ENCODE measurements around the gene EIF2AK3. TPM values are rescaled to one million over a fixed set of nuclear protein-coding genes. Genes with fewer than 3 reads are reported as not detected.
A peak's percentile ranks its signal among the peaks of the same experiment; 100 is the strongest.

EIF2AK3 gene
- total and polyA plus RNA-seq, 2 of the 13 experiments (the other 11 are each of a cell fraction or from before 2014, with no cell fraction given): 10.3 to 30.6 TPM

DNA sequence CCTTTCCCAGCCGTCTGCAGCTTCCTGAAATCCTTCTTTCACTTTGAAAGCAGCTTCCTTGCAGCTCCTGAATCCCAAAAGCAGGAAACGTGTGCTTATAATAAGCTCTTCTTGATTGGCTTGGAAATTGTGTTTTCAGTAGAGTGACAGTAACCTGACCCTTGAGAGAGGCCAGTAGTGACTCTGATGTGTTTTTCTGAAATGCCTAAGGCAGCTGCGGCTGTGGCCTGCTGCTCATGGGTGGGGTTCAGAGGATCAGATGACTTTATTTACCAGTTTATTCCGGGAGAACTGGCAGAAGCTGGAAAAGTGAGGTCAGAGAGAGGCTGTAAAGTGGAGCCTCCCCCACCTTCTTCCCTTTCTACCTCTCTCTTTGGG, 32.3 kb upstream of the EIF2AK3 start (continued):
- TF ChIP-seq ZNF138 (CRISPR knock-in tag; IDR thresholded peaks at IDR 0.05; ENCODE audit: low read depth): no peak
- TF ChIP-seq SMC3 (IDR thresholded peaks at IDR 0.05; ENCODE audit: low read length): no peak
- no peak for TF ChIP-seq YY1 (IDR thresholded peaks at IDR 0.05; ENCODE audit: insufficient read depth, insufficient replicate concordance, low read depth, low read length)
- no peak for TF ChIP-seq SMAD9 (CRISPR knock-in tag; IDR thresholded peaks at IDR 0.05)
- TF ChIP-seq HNF4A (CRISPR knock-in tag; IDR thresholded peaks at IDR 0.05): no peak
- TF ChIP-seq, protein P1, sequence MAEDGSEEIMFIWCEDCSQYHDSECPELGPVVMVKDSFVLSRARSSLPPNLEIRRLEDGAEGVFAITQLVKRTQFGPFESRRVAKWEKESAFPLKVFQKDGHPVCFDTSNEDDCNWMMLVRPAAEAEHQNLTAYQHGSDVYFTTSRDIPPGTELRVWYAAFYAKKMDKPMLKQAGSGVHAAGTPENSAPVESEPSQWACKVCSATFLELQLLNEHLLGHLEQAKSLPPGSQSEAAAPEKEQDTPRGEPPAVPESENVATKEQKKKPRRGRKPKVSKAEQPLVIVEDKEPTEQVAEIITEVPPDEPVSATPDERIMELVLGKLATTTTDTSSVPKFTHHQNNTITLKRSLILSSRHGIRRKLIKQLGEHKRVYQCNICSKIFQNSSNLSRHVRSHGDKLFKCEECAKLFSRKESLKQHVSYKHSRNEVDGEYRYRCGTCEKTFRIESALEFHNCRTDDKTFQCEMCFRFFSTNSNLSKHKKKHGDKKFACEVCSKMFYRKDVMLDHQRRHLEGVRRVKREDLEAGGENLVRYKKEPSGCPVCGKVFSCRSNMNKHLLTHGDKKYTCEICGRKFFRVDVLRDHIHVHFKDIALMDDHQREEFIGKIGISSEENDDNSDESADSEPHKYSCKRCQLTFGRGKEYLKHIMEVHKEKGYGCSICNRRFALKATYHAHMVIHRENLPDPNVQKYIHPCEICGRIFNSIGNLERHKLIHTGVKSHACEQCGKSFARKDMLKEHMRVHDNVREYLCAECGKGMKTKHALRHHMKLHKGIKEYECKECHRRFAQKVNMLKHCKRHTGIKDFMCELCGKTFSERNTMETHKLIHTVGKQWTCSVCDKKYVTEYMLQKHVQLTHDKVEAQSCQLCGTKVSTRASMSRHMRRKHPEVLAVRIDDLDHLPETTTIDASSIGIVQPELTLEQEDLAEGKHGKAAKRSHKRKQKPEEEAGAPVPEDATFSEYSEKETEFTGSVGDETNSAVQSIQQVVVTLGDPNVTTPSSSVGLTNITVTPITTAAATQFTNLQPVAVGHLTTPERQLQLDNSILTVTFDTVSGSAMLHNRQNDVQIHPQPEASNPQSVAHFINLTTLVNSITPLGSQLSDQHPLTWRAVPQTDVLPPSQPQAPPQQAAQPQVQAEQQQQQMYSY (CRISPR knock-in tag; IDR thresholded peaks at IDR 0.05): no peak
- TF ChIP-seq, protein P2, sequence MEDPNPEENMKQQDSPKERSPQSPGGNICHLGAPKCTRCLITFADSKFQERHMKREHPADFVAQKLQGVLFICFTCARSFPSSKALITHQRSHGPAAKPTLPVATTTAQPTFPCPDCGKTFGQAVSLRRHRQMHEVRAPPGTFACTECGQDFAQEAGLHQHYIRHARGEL (CRISPR knock-in tag; IDR thresholded peaks at IDR 0.05): no peak
- TF ChIP-seq SIX1 (CRISPR knock-in tag; IDR thresholded peaks at IDR 0.05; ENCODE audit: borderline replicate concordance): peak; percentile 39; the same call in 1 of the 2 replicates
- TF ChIP-seq, protein P3, sequence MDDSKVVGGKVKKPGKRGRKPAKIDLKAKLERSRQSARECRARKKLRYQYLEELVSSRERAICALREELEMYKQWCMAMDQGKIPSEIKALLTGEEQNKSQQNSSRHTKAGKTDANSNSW (CRISPR knock-in tag; IDR thresholded peaks at IDR 0.05; ENCODE audit: borderline replicate concordance): no peak
- no peak for TF ChIP-seq DPF2 (CRISPR knock-in tag; IDR thresholded peaks at IDR 0.05; ENCODE audit: borderline replicate concordance, low read depth)
- TF ChIP-seq ZNF768 (CRISPR knock-in tag; IDR thresholded peaks at IDR 0.05): no peak
- TF ChIP-seq ZSCAN12 (CRISPR knock-in tag; IDR thresholded peaks at IDR 0.05): no peak
- TF ChIP-seq SNRNP70 (IDR thresholded peaks at IDR 0.05; ENCODE audit: low read depth, low read length): no peak
- TF ChIP-seq MEF2D (CRISPR knock-in tag; IDR thresholded peaks at IDR 0.05): no peak; the same call in 1 of the 2 replicates
- no peak for TF ChIP-seq GATAD1 (CRISPR knock-in tag; IDR thresholded peaks at IDR 0.05)
- TF ChIP-seq ZBTB3 (CRISPR knock-in tag; IDR thresholded peaks at IDR 0.05; ENCODE audit: borderline replicate concordance, low read depth): no peak
- TF ChIP-seq, protein P4, sequence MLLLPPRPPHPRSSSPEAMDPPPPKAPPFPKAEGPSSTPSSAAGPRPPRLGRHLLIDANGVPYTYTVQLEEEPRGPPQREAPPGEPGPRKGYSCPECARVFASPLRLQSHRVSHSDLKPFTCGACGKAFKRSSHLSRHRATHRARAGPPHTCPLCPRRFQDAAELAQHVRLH (CRISPR knock-in tag; IDR thresholded peaks at IDR 0.05; ENCODE audit: borderline replicate concordance, low read depth): no peak
- TF ChIP-seq, protein P5, sequence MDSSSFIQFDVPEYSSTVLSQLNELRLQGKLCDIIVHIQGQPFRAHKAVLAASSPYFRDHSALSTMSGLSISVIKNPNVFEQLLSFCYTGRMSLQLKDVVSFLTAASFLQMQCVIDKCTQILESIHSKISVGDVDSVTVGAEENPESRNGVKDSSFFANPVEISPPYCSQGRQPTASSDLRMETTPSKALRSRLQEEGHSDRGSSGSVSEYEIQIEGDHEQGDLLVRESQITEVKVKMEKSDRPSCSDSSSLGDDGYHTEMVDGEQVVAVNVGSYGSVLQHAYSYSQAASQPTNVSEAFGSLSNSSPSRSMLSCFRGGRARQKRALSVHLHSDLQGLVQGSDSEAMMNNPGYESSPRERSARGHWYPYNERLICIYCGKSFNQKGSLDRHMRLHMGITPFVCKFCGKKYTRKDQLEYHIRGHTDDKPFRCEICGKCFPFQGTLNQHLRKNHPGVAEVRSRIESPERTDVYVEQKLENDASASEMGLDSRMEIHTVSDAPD (CRISPR knock-in tag; IDR thresholded peaks at IDR 0.05): no peak
- TF ChIP-seq, protein P6, sequence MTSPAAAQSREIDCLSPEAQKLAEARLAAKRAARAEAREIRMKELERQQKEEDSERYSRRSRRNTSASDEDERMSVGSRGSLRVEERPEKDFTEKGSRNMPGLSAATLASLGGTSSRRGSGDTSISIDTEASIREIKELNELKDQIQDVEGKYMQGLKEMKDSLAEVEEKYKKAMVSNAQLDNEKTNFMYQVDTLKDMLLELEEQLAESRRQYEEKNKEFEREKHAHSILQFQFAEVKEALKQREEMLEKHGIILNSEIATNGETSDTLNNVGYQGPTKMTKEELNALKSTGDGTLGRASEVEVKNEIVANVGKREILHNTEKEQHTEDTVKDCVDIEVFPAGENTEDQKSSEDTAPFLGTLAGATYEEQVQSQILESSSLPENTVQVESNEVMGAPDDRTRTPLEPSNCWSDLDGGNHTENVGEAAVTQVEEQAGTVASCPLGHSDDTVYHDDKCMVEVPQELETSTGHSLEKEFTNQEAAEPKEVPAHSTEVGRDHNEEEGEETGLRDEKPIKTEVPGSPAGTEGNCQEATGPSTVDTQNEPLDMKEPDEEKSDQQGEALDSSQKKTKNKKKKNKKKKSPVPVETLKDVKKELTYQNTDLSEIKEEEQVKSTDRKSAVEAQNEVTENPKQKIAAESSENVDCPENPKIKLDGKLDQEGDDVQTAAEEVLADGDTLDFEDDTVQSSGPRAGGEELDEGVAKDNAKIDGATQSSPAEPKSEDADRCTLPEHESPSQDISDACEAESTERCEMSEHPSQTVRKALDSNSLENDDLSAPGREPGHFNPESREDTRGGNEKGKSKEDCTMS (CRISPR knock-in tag; conservative IDR thresholded peaks at IDR 0.05): no peak
- TF ChIP-seq ZNF879 (CRISPR knock-in tag; IDR thresholded peaks at IDR 0.05): no peak
- no peak for TF ChIP-seq AKAP8 (CRISPR knock-in tag; IDR thresholded peaks at IDR 0.05)
- TF ChIP-seq TBX3 (IDR thresholded peaks at IDR 0.05; ENCODE audit: borderline replicate concordance): no peak
